ENCODE measurements around the gene COBL. TPM values are rescaled to one million over a fixed set of nuclear protein-coding genes. Genes with fewer than 3 reads are reported as not detected.
"Not testable (repeated sequence)": the region's sequence is repeated elsewhere in the genome, so short reads cannot be mapped to it uniquely, and the experiment has no call there.

Gene COBL
- total RNA-seq, 3 donors from 2014 or later (not counting 1 experiment from before 2014, with no cell fraction given) = not detected

DNA sequence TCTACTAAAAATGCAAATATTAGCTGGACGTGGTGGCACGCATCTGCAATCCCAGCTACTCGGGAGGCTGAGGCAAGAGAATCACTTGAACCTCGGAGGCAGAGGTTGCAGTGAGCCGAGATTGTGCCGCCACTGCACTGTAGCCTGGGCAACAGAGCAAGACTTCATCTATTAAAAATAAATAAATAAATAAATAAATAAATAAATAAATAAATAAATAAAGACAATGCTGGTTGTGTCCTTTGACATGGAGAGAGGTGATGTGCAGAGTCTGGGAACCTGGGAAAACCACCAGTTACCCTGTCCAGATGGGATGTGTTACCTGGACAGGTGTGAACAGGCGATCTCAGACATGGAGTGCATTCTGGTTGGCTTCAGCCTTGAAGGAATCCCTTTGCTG, 102.5 kb downstream of the COBL start:
- ATAC-seq (no peak), DNase-seq (no peak)
- peaks cover 12 to 43% of the 10 kb centered on the region in 2 donors for H3K4me1 Mint-ChIP-seq
- H3K9me3 ChIP-seq (ENCODE audit: control insufficient read depth, insufficient read depth, low read length) = no peaks in the 10 kb centered on the region
- peaks cover 23% of the 10 kb centered on the region for H3K4me1 ChIP-seq (ENCODE audit: control insufficient read depth, insufficient read depth, low read length)
- H3K9me3 Mint-ChIP-seq = no peaks in the 10 kb centered on the region
- H3K4me3 Mint-ChIP-seq = no peak overlapping the region
- no peak overlapping the region for H3K27ac ChIP-seq (ENCODE audit: low read length)
- no peaks in the 10 kb centered on the region for H3K36me3 ChIP-seq (ENCODE audit: control insufficient read depth, insufficient read depth, low read length)
- WGBS (ENCODE audit: insufficient coverage) = 86% methylated on average over 6 of the region's 7 CpGs
- intact Hi-C loops (cut with micrococcal nuclease) = no loop called here
- no peaks in the 10 kb centered on the region for H3K36me3 Mint-ChIP-seq
- no peaks in the 10 kb centered on the region for H3K27me3 Mint-ChIP-seq (ENCODE audit: low read depth in 2 of 2)
- H3K27me3 ChIP-seq (ENCODE audit: control insufficient read depth, insufficient read depth, low read length) = no peaks in the 10 kb centered on the region
- H3K4me3 ChIP-seq (ENCODE audit: low read length) = no peak overlapping the region
- peak overlapping the region in 1 of 2 donors; percentile 47 for H3K27ac Mint-ChIP-seq
- TF ChIP-seq, protein P1, sequence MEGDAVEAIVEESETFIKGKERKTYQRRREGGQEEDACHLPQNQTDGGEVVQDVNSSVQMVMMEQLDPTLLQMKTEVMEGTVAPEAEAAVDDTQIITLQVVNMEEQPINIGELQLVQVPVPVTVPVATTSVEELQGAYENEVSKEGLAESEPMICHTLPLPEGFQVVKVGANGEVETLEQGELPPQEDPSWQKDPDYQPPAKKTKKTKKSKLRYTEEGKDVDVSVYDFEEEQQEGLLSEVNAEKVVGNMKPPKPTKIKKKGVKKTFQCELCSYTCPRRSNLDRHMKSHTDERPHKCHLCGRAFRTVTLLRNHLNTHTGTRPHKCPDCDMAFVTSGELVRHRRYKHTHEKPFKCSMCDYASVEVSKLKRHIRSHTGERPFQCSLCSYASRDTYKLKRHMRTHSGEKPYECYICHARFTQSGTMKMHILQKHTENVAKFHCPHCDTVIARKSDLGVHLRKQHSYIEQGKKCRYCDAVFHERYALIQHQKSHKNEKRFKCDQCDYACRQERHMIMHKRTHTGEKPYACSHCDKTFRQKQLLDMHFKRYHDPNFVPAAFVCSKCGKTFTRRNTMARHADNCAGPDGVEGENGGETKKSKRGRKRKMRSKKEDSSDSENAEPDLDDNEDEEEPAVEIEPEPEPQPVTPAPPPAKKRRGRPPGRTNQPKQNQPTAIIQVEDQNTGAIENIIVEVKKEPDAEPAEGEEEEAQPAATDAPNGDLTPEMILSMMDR (IDR thresholded peaks at IDR 0.05) = no peak

GRCh38 chr7:51213618-51214017, 103.0 kb downstream of the COBL start:
- Histone ChIP-seq H3K4me1 (ENCODE audit: control insufficient read depth, insufficient read depth, low read length) (peaks cover 26% of the 10 kb centered on the region), H3K27ac (ENCODE audit: low read length) (no peak overlapping the region), H3K9me3 (ENCODE audit: control insufficient read depth, insufficient read depth, low read length) (no peaks in the 10 kb centered on the region), H3K27me3 (ENCODE audit: control insufficient read depth, insufficient read depth, low read length) (no peaks in the 10 kb centered on the region), H3K4me3 (ENCODE audit: low read length) (no peak overlapping the region), H3K36me3 (ENCODE audit: control insufficient read depth, insufficient read depth, low read length) (no peaks in the 10 kb centered on the region)
- H3K27ac Mint-ChIP-seq = peak overlapping the region in 1 of 2 donors; percentile 47
- TF ChIP-seq, protein P1 (IDR thresholded peaks at IDR 0.05) = no peak
- H3K4me1 Mint-ChIP-seq = peaks cover 15 to 46% of the 10 kb centered on the region in 2 donors
- WGBS (ENCODE audit: insufficient coverage) = 59% methylated on average over 8 of the region's 9 CpGs
- no peaks in the 10 kb centered on the region for H3K36me3 Mint-ChIP-seq
- H3K4me3 Mint-ChIP-seq = no peak overlapping the region
- intact Hi-C loops (cut with micrococcal nuclease) = no loop called here
- DNase-seq (peak in 1 of 2 donors; percentile 27), ATAC-seq (peak; percentile 55 to 83 (median 79))
- H3K9me3 Mint-ChIP-seq = no peaks in the 10 kb centered on the region
- H3K27me3 Mint-ChIP-seq (ENCODE audit: low read depth in 2 of 2) = no peaks in the 10 kb centered on the region

GRCh38 chr7:51210766-51211165, 105.8 kb downstream of the COBL start:
- peaks cover 26% of the 10 kb centered on the region for H3K4me1 ChIP-seq (ENCODE audit: control insufficient read depth, insufficient read depth, low read length)
- ATAC-seq (no peak), DNase-seq (no peak)
- Mint-ChIP-seq H3K27ac (no peak overlapping the region), H3K4me1 (peaks cover 15 to 46% of the 10 kb centered on the region in 2 donors), H3K27me3 (ENCODE audit: low read depth in 2 of 2) (no peaks in the 10 kb centered on the region), H3K36me3 (no peaks in the 10 kb centered on the region), H3K9me3 (no peaks in the 10 kb centered on the region), H3K4me3 (no peak overlapping the region)
- WGBS (ENCODE audit: insufficient coverage) = 89% methylated on average over 3 of the region's 3 CpGs
- TF ChIP-seq, protein P1 (IDR thresholded peaks at IDR 0.05) = no peak
- no peaks in the 10 kb centered on the region for H3K9me3 ChIP-seq (ENCODE audit: control insufficient read depth, insufficient read depth, low read length)
- no peaks in the 10 kb centered on the region for H3K36me3 ChIP-seq (ENCODE audit: control insufficient read depth, insufficient read depth, low read length)
- no peak overlapping the region for H3K27ac ChIP-seq (ENCODE audit: low read length)
- no peaks in the 10 kb centered on the region for H3K27me3 ChIP-seq (ENCODE audit: control insufficient read depth, insufficient read depth, low read length)
- no peak overlapping the region for H3K4me3 ChIP-seq (ENCODE audit: low read length)
- intact Hi-C loops (cut with micrococcal nuclease) = no loop called here

DNA sequence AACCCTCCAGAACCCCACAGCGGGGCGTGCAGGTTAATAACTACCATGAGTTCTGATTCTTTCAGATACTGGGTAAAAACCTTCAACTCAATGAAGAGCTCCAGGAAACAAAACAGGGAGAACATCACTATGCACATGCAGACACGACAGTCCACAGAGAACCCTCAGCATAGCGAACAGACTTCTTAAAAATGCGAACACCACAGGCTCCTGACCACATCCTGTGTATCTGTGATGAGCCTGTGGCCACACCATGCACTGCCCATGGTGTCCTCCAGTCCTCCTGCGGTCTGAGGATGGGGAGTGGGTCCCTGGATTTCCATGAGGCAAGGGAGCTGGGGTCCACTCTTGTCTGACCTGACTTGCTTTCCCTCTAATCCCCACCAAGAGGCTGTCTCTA, 107.2 kb downstream of the COBL start:
- no peak overlapping the region for H3K27ac ChIP-seq (ENCODE audit: low read length)
- peaks cover 15 to 40% of the 10 kb centered on the region in 2 donors for H3K4me1 Mint-ChIP-seq
- no peaks in the 10 kb centered on the region for H3K9me3 Mint-ChIP-seq
- H3K4me1 ChIP-seq (ENCODE audit: control insufficient read depth, insufficient read depth, low read length) = peaks cover 26% of the 10 kb centered on the region
- WGBS (ENCODE audit: insufficient coverage) = 26% methylated on average over 6 of the region's 6 CpGs
- peak; percentile 20 to 68 (median 53) for ATAC-seq
- H3K27me3 Mint-ChIP-seq (ENCODE audit: low read depth in 2 of 2) = peaks cover 0 to 3% of the 10 kb centered on the region in 2 donors
- H3K36me3 Mint-ChIP-seq = no peaks in the 10 kb centered on the region
- TF ChIP-seq, protein P1 (IDR thresholded peaks at IDR 0.05) = no peak
- DNase-seq = no peak
- intact Hi-C loops (cut with micrococcal nuclease) = no loop called here
- no peaks in the 10 kb centered on the region for H3K36me3 ChIP-seq (ENCODE audit: control insufficient read depth, insufficient read depth, low read length)
- peak overlapping the region; percentile 33 for H3K4me3 Mint-ChIP-seq
- no peak overlapping the region for H3K4me3 ChIP-seq (ENCODE audit: low read length)
- no peaks in the 10 kb centered on the region for H3K27me3 ChIP-seq (ENCODE audit: control insufficient read depth, insufficient read depth, low read length)
- no peak overlapping the region for H3K27ac Mint-ChIP-seq
- no peaks in the 10 kb centered on the region for H3K9me3 ChIP-seq (ENCODE audit: control insufficient read depth, insufficient read depth, low read length)

DNA sequence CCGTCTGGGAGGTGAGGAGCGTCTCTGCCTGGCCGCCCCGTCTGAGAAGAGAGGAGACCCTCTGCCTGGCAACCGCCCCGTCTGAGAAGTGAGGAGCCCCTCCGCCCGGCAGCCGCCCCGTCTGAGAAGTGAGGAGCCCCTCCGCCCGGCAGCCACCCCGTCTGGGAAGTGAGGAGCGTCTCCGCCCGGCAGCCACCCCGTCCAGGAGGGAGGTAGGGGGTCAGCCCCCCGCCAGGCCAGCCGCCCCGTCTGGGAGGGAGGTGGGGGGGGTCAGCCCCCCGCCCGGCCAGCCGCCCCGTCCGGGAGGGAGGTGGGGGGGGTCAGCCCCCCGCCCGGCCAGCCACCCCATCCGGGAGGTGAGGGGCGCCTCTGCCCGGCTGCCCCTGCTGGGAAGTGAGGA, 108.5 kb downstream of the COBL start:
- H3K9me3 ChIP-seq (ENCODE audit: control insufficient read depth, insufficient read depth, low read length); ATAC-seq; H3K27ac Mint-ChIP-seq; DNase-seq; H3K27me3 Mint-ChIP-seq (ENCODE audit: low read depth in 2 of 2); H3K27me3 ChIP-seq (ENCODE audit: control insufficient read depth, insufficient read depth, low read length); H3K27ac ChIP-seq (ENCODE audit: low read length); H3K4me3 ChIP-seq (ENCODE audit: low read length); H3K9me3 Mint-ChIP-seq; H3K36me3 ChIP-seq (ENCODE audit: control insufficient read depth, insufficient read depth, low read length); H3K36me3 Mint-ChIP-seq; H3K4me3 Mint-ChIP-seq; intact Hi-C loops (cut with micrococcal nuclease): not testable (repeated sequence)
- peaks cover 18% of the 10 kb centered on the region for H3K4me1 ChIP-seq (ENCODE audit: control insufficient read depth, insufficient read depth, low read length)
- H3K4me1 Mint-ChIP-seq = peaks cover 15 to 31% of the 10 kb centered on the region in 2 donors
- WGBS (ENCODE audit: insufficient coverage) = over 99% methylated on average over 9 of the region's 30 CpGs

Measured in natural killer cell (primary cell).